ENCODE data around the gene LETM1.

Gene LETM1

GRCh38 chr4:1770245-1770644 is 85.7 kb downstream of the LETM1 start:
- TF ChIP-seq FOXP2 (optimal IDR thresholded peaks at IDR 0.05; ENCODE audit: borderline replicate concordance, extremely low read depth, extremely low read length, insufficient read depth), result no peak
- TF ChIP-seq REST (IDR thresholded peaks at IDR 0.05; ENCODE audit: insufficient read depth in 1 of 2, low read depth in 2 of 2, low read length in 2 of 2), result no peak
- no peak for TF ChIP-seq POLR2AphosphoS5 (IDR thresholded peaks at IDR 0.05; ENCODE audit: low read depth, low read length)
- no peak for TF ChIP-seq TAF1 (IDR thresholded peaks at IDR 0.05; ENCODE audit: borderline replicate concordance, insufficient read depth, low read length)
- no peak for TF ChIP-seq SIN3A (IDR thresholded peaks at IDR 0.05; ENCODE audit: borderline replicate concordance, insufficient read depth, low read length)

GRCh38 chr4:1769692-1770091 is 86.3 kb downstream of the LETM1 start:
- no peak for TF ChIP-seq TAF1 (IDR thresholded peaks at IDR 0.05; ENCODE audit: borderline replicate concordance, insufficient read depth, low read length)
- no peak for TF ChIP-seq FOXP2 (optimal IDR thresholded peaks at IDR 0.05; ENCODE audit: borderline replicate concordance, extremely low read depth, extremely low read length, insufficient read depth)

- no peak for TF ChIP-seq FOXP2 (optimal IDR thresholded peaks at IDR 0.05; ENCODE audit: borderline replicate concordance, extremely low read depth, extremely low read length, insufficient read depth)
Measured at GRCh38 chr4:1768367-1769034, 87.5 kb downstream of the LETM1 start.

GRCh38 chr4:1767770-1768366 is 88.1 kb downstream of the LETM1 start:
- TF ChIP-seq TAF1 (IDR thresholded peaks at IDR 0.05; ENCODE audit: borderline replicate concordance, insufficient read depth, low read length) (no peak), SIN3A (IDR thresholded peaks at IDR 0.05; ENCODE audit: borderline replicate concordance, insufficient read depth, low read length) (no peak), FOXP2 (optimal IDR thresholded peaks at IDR 0.05; ENCODE audit: borderline replicate concordance, extremely low read depth, extremely low read length, insufficient read depth) (no peak), REST (IDR thresholded peaks at IDR 0.05; ENCODE audit: insufficient read depth in 1 of 2, low read depth in 2 of 2, low read length in 2 of 2) (no peak), POLR2AphosphoS5 (IDR thresholded peaks at IDR 0.05; ENCODE audit: low read depth, low read length) (no peak)

- no peak for TF ChIP-seq SIN3A (IDR thresholded peaks at IDR 0.05; ENCODE audit: borderline replicate concordance, insufficient read depth, low read length)
- no peak for TF ChIP-seq REST (IDR thresholded peaks at IDR 0.05; ENCODE audit: insufficient read depth in 1 of 2, low read depth in 2 of 2, low read length in 2 of 2)
- no peak for TF ChIP-seq TAF1 (IDR thresholded peaks at IDR 0.05; ENCODE audit: borderline replicate concordance, insufficient read depth, low read length)
- no peak for TF ChIP-seq POLR2AphosphoS5 (IDR thresholded peaks at IDR 0.05; ENCODE audit: low read depth, low read length)
- no peak for TF ChIP-seq FOXP2 (optimal IDR thresholded peaks at IDR 0.05; ENCODE audit: borderline replicate concordance, extremely low read depth, extremely low read length, insufficient read depth)
Measured at GRCh38 chr4:1767061-1767769, 88.7 kb downstream of the LETM1 start.

Data from PFSK-1 (cell line).